ENCODE measurements around the gene GPR179.

GRCh38 chr17:38352245-38353085, 8.7 kb upstream of the GPR179 start:
- TF ChIP-seq CTBP1 (IDR thresholded peaks at IDR 0.05; ENCODE audit: borderline replicate concordance), result no peak
- no peak for TF ChIP-seq SUZ12 (IDR thresholded peaks at IDR 0.05)
- TF ChIP-seq ARNT (IDR thresholded peaks at IDR 0.05), result no peak
- no peak for TF ChIP-seq ZNF384 (IDR thresholded peaks at IDR 0.05)
- no peak for TF ChIP-seq FOXM1 (IDR thresholded peaks at IDR 0.05; ENCODE audit: borderline replicate concordance)
- no peak for TF ChIP-seq BHLHE40 (IDR thresholded peaks at IDR 0.05; ENCODE audit: borderline replicate concordance)
- TF ChIP-seq PKNOX1 (IDR thresholded peaks at IDR 0.05), result no peak

All from HEK293T (cell line).